Liver (tissue), 9 donors: ENCODE data around the gene SH3D19. TPM values are rescaled to one million over a fixed set of nuclear protein-coding genes. Genes with fewer than 3 reads are reported as not detected.

Source experiments
- DNase-seq: peaks from one replicate; pipeline ENCODE4 v3.0.0-alpha.2; 2017; ENCODE audit warnings: low spot score
- H3K27ac ChIP-seq, 2 donors: one replicate each; pipeline ENCODE4 v1.7.0; 2013; ENCODE audit warnings: inconsistent platforms in 2 of 2, low read length in 2 of 2, control low read depth in 1 of 2, low read depth in 1 of 2, mild to moderate bottlenecking in 1 of 2
- H3K27me3 ChIP-seq, 4 donors: one replicate each; pipeline versions ENCODE4 v1.6.1 to v1.7.0; 2013; ENCODE audit warnings: low read length in 3 of 4, inconsistent platforms in 1 of 4, mild to moderate bottlenecking in 1 of 4, moderate library complexity in 1 of 4; ENCODE audit not compliant: control insufficient read depth in 4 of 4, insufficient read depth in 4 of 4
- H3K36me3 ChIP-seq, 4 donors: one replicate each; pipeline versions ENCODE4 v1.6.1 to v1.7.0; 2013; ENCODE audit warnings: low read length in 3 of 4, mild to moderate bottlenecking in 3 of 4, low read depth in 1 of 4, moderate library complexity in 1 of 4; ENCODE audit not compliant: control insufficient read depth in 4 of 4, insufficient read depth in 3 of 4
- H3K4me1 ChIP-seq, 4 donors: one replicate each; pipeline versions ENCODE4 v1.6.1 to v1.7.0; 2013; ENCODE audit warnings: low read length in 3 of 4, mild to moderate bottlenecking in 3 of 4, moderate library complexity in 1 of 4; ENCODE audit not compliant: control insufficient read depth in 4 of 4, insufficient read depth in 4 of 4
- H3K4me3 ChIP-seq, 3 donors: one replicate each; pipeline versions ENCODE4 v1.6.1 to v1.7.0; 2013; ENCODE audit warnings: low read length in 3 of 3, control low read depth in 1 of 3, low read depth in 1 of 3, mild to moderate bottlenecking in 1 of 3
- H3K9ac ChIP-seq, 2 donors: one replicate each; pipeline ENCODE4 v1.7.0; 2013; ENCODE audit warnings: low read length in 2 of 2, mild to moderate bottlenecking in 2 of 2, moderate library complexity in 2 of 2, control low read depth in 1 of 2, low read depth in 1 of 2
- H3K9me3 ChIP-seq, 4 donors: one replicate each; pipeline versions ENCODE4 v1.6.1 to v1.7.0; 2013; ENCODE audit warnings: low read length in 3 of 4; ENCODE audit not compliant: control insufficient read depth in 4 of 4
- ATF3 ChIP-seq: IDR thresholded peaks from 2 replicates; pipeline ENCODE4 v1.6.1; 2016; ENCODE audit warnings: antibody characterized with exemption
- CTCF ChIP-seq: fragments of 150-350 bp; IDR thresholded peaks from 2 replicates; pipeline ENCODE4 v1.5.1; 2017; ENCODE audit warnings: improper control_type of control experiment, low read depth, low read length; ENCODE audit not compliant: missing input control
- EGR1 ChIP-seq, 2 donors: IDR thresholded peaks; 2 replicates each; pipeline ENCODE4 v1.6.1; 2016 to 2018; ENCODE audit warnings: antibody characterized with exemption in 2 of 2, low read depth in 2 of 2
- FOXA1 ChIP-seq: IDR thresholded peaks from 2 replicates; pipeline ENCODE4 v1.6.1; 2016; ENCODE audit warnings: antibody characterized with exemption
- FOXA2 ChIP-seq: IDR thresholded peaks from 2 replicates; pipeline ENCODE4 v1.6.1; 2016; ENCODE audit warnings: antibody characterized with exemption
- GABPA ChIP-seq, 2 donors: IDR thresholded peaks in 1 of 2; conservative IDR thresholded peaks in 1 of 2; 2 replicates each; pipeline ENCODE4 v1.6.1; 2016; ENCODE audit warnings: antibody characterized with exemption in 2 of 2, mild to moderate bottlenecking in 1 of 2, moderate library complexity in 1 of 2
- HNF4A ChIP-seq, 2 donors: conservative IDR thresholded peaks; 2 replicates each; pipeline ENCODE4 v1.6.1; 2016; ENCODE audit warnings: antibody characterized with exemption in 2 of 2, mild to moderate bottlenecking in 2 of 2
- HNF4G ChIP-seq: IDR thresholded peaks from 2 replicates; pipeline ENCODE4 v1.6.1; 2016; ENCODE audit warnings: antibody characterized with exemption
- JUND ChIP-seq, 2 donors: IDR thresholded peaks; 2 replicates each; pipeline ENCODE4 v1.6.1; 2016; ENCODE audit warnings: antibody characterized with exemption in 2 of 2
- MAX ChIP-seq: IDR thresholded peaks from 2 replicates; pipeline ENCODE4 v1.6.1; 2016; ENCODE audit warnings: antibody characterized with exemption
- NR2F2 ChIP-seq: IDR thresholded peaks from 2 replicates; pipeline ENCODE4 v1.6.1; 2016; ENCODE audit warnings: antibody characterized with exemption
- RAD21 ChIP-seq, 2 donors: IDR thresholded peaks; 2 replicates each; pipeline ENCODE4 v1.6.1; 2016; ENCODE audit warnings: antibody characterized with exemption in 2 of 2, mild to moderate bottlenecking in 2 of 2
- REST ChIP-seq: IDR thresholded peaks from 2 replicates; pipeline ENCODE4 v1.6.1; 2016; ENCODE audit warnings: antibody characterized with exemption, mild to moderate bottlenecking
- RXRA ChIP-seq, 2 donors: IDR thresholded peaks; 2 replicates each; pipeline ENCODE4 v1.6.1; 2017 to 2018; ENCODE audit warnings: antibody characterized with exemption in 2 of 2, mild to moderate bottlenecking in 1 of 2
- SP1 ChIP-seq: IDR thresholded peaks from 2 replicates; pipeline ENCODE4 v1.6.1; 2018; ENCODE audit warnings: antibody characterized with exemption, mild to moderate bottlenecking
- TAF1 ChIP-seq: conservative IDR thresholded peaks from 2 replicates; pipeline ENCODE4 v1.6.1; 2016; ENCODE audit warnings: antibody characterized with exemption, mild to moderate bottlenecking
- YY1 ChIP-seq: IDR thresholded peaks from 2 replicates; pipeline ENCODE4 v1.6.1; 2016; ENCODE audit warnings: antibody characterized with exemption, mild to moderate bottlenecking
- ZBTB33 ChIP-seq: IDR thresholded peaks from 2 replicates; pipeline ENCODE4 v1.6.1; 2016; ENCODE audit warnings: antibody characterized with exemption
- WGBS: extraction: QIAGEN DNeasy Blood & Tissue Kit; methylation state at CpG from one replicate; pipeline ENCODE4 v1.1.7; 2013; 5-methylcytosine and 5-hydroxymethylcytosine counted together
- polyA plus RNA-seq, 2 donors: library from polyadenylated mRNA; stranded (reverse) in 1 of 2; unstranded in 1 of 2; fragments of 200-250 nt in 1 of 2; fragments of >200 nt in 1 of 2; fragmentation: Nextera tagmentation in 1 of 2; extraction: Ambion mirVana in 1 of 2; gene quantifications; one replicate each; pipeline versions ENCODE4 v1.2.1 to v1.2.3, GENCODE V29; 2013 to 2015
- total RNA-seq, 2 donors: library from RNA; depleted of rRNA; stranded (reverse); fragments of >200 nt; gene quantifications; one replicate each; pipeline ENCODE4 v1.2.3, GENCODE V29; 2014
- donor health status: healthy.
- donor health status: healthy.
- donor health status: healthy.
- donor health status: healthy.
- donor health status: healthy.

SH3D19 gene
- total and polyA plus RNA-seq, 4 donors: 11.0 to 22.2 (median 17.1) TPM

- Histone ChIP-seq H3K4me1 (peaks cover 0 to 3% (median 1%) of the 10 kb centered on the region in 4 donors), H3K9me3 (no peaks in the 10 kb centered on the region), H3K27ac (no peak overlapping the region), H3K4me3 (no peak overlapping the region), H3K36me3 (no peaks in the 10 kb centered on the region), H3K9ac (no peak overlapping the region), H3K27me3 (no peaks in the 10 kb centered on the region)
- DNase-seq: no peak
- WGBS: over 99% methylated on average over 2 of the region's 2 CpGs
- TF ChIP-seq SP1 (no peak), NR2F2 (no peak), FOXA1 (no peak), CTCF (no peak), REST (no peak), MAX (no peak), HNF4G (no peak), HNF4A (conservative IDR thresholded peaks at IDR 0.05) (no peak), GABPA (IDR thresholded peaks at IDR 0.05 in 1 of 2, conservative IDR thresholded peaks at IDR 0.05 in 1 of 2) (no peak), YY1 (no peak), TAF1 (no peak), JUND (IDR thresholded peaks at IDR 0.05) (no peak), FOXA2 (no peak), ATF3 (no peak), ZBTB33 (no peak), EGR1 (IDR thresholded peaks at IDR 0.05; ENCODE audit: low read depth in 2 of 2) (no peak), RXRA (IDR thresholded peaks at IDR 0.05) (no peak), RAD21 (IDR thresholded peaks at IDR 0.05) (no peak)
Measured at GRCh38 chr4:151344948-151345347, 19.5 kb upstream of the SH3D19 start.
